ENCODE measurements around the gene RPA4. TPM values are rescaled to one million over a fixed set of nuclear protein-coding genes. Genes with fewer than 3 reads are reported as not detected.
A peak's percentile ranks its signal among the peaks of the same experiment; 100 is the strongest.

Gene RPA4
- total RNA-seq, 2 experiments from 2014 or later = 1.8 to 1.9 TPM

GRCh38 chrX:96835660-96836289 is 47.9 kb upstream of the RPA4 start:
- Histone ChIP-seq H3K4me2 (ENCODE audit: low read length) (peak overlapping the region; percentile 64), H3K79me2 (ENCODE audit: insufficient read depth, low read depth, low read length) (peaks cover 15% of the 10 kb centered on the region; the same call in 1 of the 2 replicates), H3K4me1 (ENCODE audit: insufficient read depth, low read length, poor library complexity, severe bottlenecking) (peaks cover 58% of the 10 kb centered on the region), H2AFZ (ENCODE audit: low read length) (peak overlapping the region; percentile 9; the same call in 1 of the 2 replicates), H4K20me1 (ENCODE audit: insufficient read depth, low read length) (no peaks in the 10 kb centered on the region), H3K27ac (ENCODE audit: low read depth, low read length, poor library complexity, severe bottlenecking) (peak overlapping the region; percentile 98), H3K9me3 (ENCODE audit: low read length) (no peaks in the 10 kb centered on the region), H3K4me3 (ENCODE audit: low read depth, low read length, poor library complexity, severe bottlenecking) (peak overlapping the region; percentile 43), H3K9me2 (ENCODE audit: insufficient read depth, low read length) (no peaks in the 10 kb centered on the region), H3K36me3 (ENCODE audit: insufficient read depth, low read length) (no peaks in the 10 kb centered on the region)
- intact Hi-C loops (cut with micrococcal nuclease; ENCODE audit: unreplicated experiment) = loop anchor here (5.0 to 10.0 kb wide), 2 partner anchors 63 to 151 kb away; partner anchors contain the start of gene DIAPH2
- ChIA-PET CTCF (ENCODE audit: unreplicated experiment) (no interaction called here), POLR2A (interaction anchor here (0.6 to 0.7 kb wide), 2 partner anchors 9 to 212 kb away, joined by 3 read pairs; no protein-coding TSS in a partner anchor)
- BruUV-seq (replicated peaks) = no TSS peak
- no peak for TF ChIP-seq EZH2phosphoT487 (IDR thresholded peaks at IDR 0.05; ENCODE audit: borderline replicate concordance, low read depth, low read length)
- TF ChIP-seq, protein P1, sequence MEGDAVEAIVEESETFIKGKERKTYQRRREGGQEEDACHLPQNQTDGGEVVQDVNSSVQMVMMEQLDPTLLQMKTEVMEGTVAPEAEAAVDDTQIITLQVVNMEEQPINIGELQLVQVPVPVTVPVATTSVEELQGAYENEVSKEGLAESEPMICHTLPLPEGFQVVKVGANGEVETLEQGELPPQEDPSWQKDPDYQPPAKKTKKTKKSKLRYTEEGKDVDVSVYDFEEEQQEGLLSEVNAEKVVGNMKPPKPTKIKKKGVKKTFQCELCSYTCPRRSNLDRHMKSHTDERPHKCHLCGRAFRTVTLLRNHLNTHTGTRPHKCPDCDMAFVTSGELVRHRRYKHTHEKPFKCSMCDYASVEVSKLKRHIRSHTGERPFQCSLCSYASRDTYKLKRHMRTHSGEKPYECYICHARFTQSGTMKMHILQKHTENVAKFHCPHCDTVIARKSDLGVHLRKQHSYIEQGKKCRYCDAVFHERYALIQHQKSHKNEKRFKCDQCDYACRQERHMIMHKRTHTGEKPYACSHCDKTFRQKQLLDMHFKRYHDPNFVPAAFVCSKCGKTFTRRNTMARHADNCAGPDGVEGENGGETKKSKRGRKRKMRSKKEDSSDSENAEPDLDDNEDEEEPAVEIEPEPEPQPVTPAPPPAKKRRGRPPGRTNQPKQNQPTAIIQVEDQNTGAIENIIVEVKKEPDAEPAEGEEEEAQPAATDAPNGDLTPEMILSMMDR (conservative IDR thresholded peaks at IDR 0.05; ENCODE audit: low read length) = no peak
- peak; percentile 84 for DNase-seq (ENCODE audit: low spot score)

GRCh38 chrX:96837808-96838207 is 45.9 kb upstream of the RPA4 start:
- no peaks in the 10 kb centered on the region for H3K9me2 ChIP-seq (ENCODE audit: insufficient read depth, low read length)
- DNase-seq (ENCODE audit: low spot score) = no peak
- peak overlapping the region; percentile 63 for H3K4me3 ChIP-seq (ENCODE audit: low read depth, low read length, poor library complexity, severe bottlenecking)
- no peaks in the 10 kb centered on the region for H3K9me3 ChIP-seq (ENCODE audit: low read length)
- H2AFZ ChIP-seq (ENCODE audit: low read length) = peak overlapping the region; percentile 58; the same call in 1 of the 2 replicates
- BruUV-seq (replicated peaks) = TSS peak; percentile 85
- H3K4me1 ChIP-seq (ENCODE audit: insufficient read depth, low read length, poor library complexity, severe bottlenecking) = peaks cover 50% of the 10 kb centered on the region
- H3K27ac ChIP-seq (ENCODE audit: low read depth, low read length, poor library complexity, severe bottlenecking) = peak overlapping the region; percentile 92
- CTCF ChIA-PET (ENCODE audit: unreplicated experiment) = no interaction called here
- POLR2A ChIA-PET = interaction anchor here (1.5 kb wide), 1 partner anchor 11 kb away, joined by 4 read pairs; no protein-coding TSS in a partner anchor
- peaks cover 15% of the 10 kb centered on the region; the same call in 1 of the 2 replicates for H3K79me2 ChIP-seq (ENCODE audit: insufficient read depth, low read depth, low read length)
- H4K20me1 ChIP-seq (ENCODE audit: insufficient read depth, low read length) = no peaks in the 10 kb centered on the region
- TF ChIP-seq, protein P1 (conservative IDR thresholded peaks at IDR 0.05; ENCODE audit: low read length) = no peak
- H3K36me3 ChIP-seq (ENCODE audit: insufficient read depth, low read length) = no peaks in the 10 kb centered on the region
- peak overlapping the region; percentile 65 for H3K4me2 ChIP-seq (ENCODE audit: low read length)
- intact Hi-C loops (cut with micrococcal nuclease; ENCODE audit: unreplicated experiment) = loop anchor here (5.0 to 10.0 kb wide), 2 partner anchors 66 to 153 kb away; partner anchors contain the start of gene DIAPH2

DNA sequence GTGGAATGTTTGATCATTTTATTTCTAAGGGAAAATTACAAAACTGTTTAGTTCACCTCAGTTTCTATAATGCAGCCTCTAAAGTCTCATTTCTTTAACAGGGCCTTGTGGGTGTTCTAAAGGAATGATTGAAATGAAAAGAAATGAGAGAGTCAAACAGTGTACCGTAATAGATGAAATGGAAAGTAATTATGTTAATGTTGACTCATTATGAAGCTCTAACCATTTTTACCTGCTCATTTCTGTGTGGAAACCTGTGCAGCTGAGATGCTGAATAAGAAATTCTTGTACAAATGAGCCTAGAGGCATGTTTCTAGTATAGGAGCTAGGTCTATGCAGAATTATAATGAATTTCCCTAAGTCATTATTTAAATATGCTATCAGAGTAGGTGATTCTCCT is 45.2 kb upstream of the RPA4 start:
- CTCF ChIA-PET (ENCODE audit: unreplicated experiment) = no interaction called here
- H3K9me3 ChIP-seq (ENCODE audit: low read length) = no peaks in the 10 kb centered on the region
- no peaks in the 10 kb centered on the region for H3K36me3 ChIP-seq (ENCODE audit: insufficient read depth, low read length)
- H3K4me3 ChIP-seq (ENCODE audit: low read depth, low read length, poor library complexity, severe bottlenecking) = peak overlapping the region; percentile 63
- DNase-seq (ENCODE audit: low spot score) = no peak
- no peaks in the 10 kb centered on the region for H4K20me1 ChIP-seq (ENCODE audit: insufficient read depth, low read length)
- peak overlapping the region; percentile 92 for H3K27ac ChIP-seq (ENCODE audit: low read depth, low read length, poor library complexity, severe bottlenecking)
- H3K9me2 ChIP-seq (ENCODE audit: insufficient read depth, low read length) = no peaks in the 10 kb centered on the region
- peak overlapping the region; percentile 65 for H3K4me2 ChIP-seq (ENCODE audit: low read length)
- H2AFZ ChIP-seq (ENCODE audit: low read length) = peak overlapping the region; percentile 58; the same call in 1 of the 2 replicates
- H3K79me2 ChIP-seq (ENCODE audit: insufficient read depth, low read depth, low read length) = peaks cover 15% of the 10 kb centered on the region; the same call in 1 of the 2 replicates
- POLR2A ChIA-PET = interaction anchor here (1.2 to 1.5 kb wide), 2 partner anchors 10 to 14 kb away, joined by 3 to 4 read pairs; no protein-coding TSS in a partner anchor
- TF ChIP-seq, protein P1 (conservative IDR thresholded peaks at IDR 0.05; ENCODE audit: low read length) = no peak
- TF ChIP-seq EZH2phosphoT487 (IDR thresholded peaks at IDR 0.05; ENCODE audit: borderline replicate concordance, low read depth, low read length) = no peak
- peaks cover 49% of the 10 kb centered on the region for H3K4me1 ChIP-seq (ENCODE audit: insufficient read depth, low read length, poor library complexity, severe bottlenecking)
- BruUV-seq (replicated peaks) = no TSS peak
- intact Hi-C loops (cut with micrococcal nuclease; ENCODE audit: unreplicated experiment) = loop anchor here (5.0 to 10.0 kb wide), 2 partner anchors 66 to 154 kb away; partner anchors contain the start of gene DIAPH2

Data from OCI-LY7 (cell line).